WTC11 (cell line): ENCODE results near the gene MRPS27. TPM values are rescaled to one million over a fixed set of nuclear protein-coding genes. Genes with fewer than 3 reads are reported as not detected.
A peak's percentile ranks its signal among the peaks of the same experiment; 100 is the strongest.

Experiments
- ATAC-seq: fragments of 200-7000 bp; cut with Tn5 transposase; 2 replicates; pipeline ENCODE4 v1.10.0; 2021; ENCODE audit warnings: mild to moderate bottlenecking, moderate library complexity
- CTCF ChIA-PET: fragments of 300-600 bp; sonication (Branson Sonifier 250); formaldehyde crosslinking; loops from one replicate; lab custom pipeline; 2021; ENCODE audit warnings: antibody characterized with exemption; lab: Charles Lee
- POLR2A ChIA-PET: fragments of 350-600 bp; sonication (Branson Sonifier 250); formaldehyde crosslinking; loops from one replicate; lab custom pipeline; 2021; ENCODE audit warnings: antibody characterized with exemption; lab: Charles Lee
- DNase-seq: peaks from one replicate; pipeline ENCODE4 v3.0.0; 2021; ENCODE audit warnings: low spot score
- H3K27ac Mint-ChIP-seq: 2 replicates; pipeline ENCODE4 v1.8.0; 2021; ENCODE audit warnings: mixed read lengths
- H3K27me3 Mint-ChIP-seq: 2 replicates; pipeline ENCODE4 v1.8.0; 2021; ENCODE audit warnings: low read depth, mild to moderate bottlenecking, moderate library complexity, mixed read lengths
- H3K36me3 Mint-ChIP-seq: 2 replicates; pipeline ENCODE4 v1.8.0; 2021; ENCODE audit warnings: mixed read lengths
- H3K4me1 Mint-ChIP-seq: 2 replicates; pipeline ENCODE4 v1.8.0; 2022; ENCODE audit warnings: mixed read lengths
- H3K4me3 Mint-ChIP-seq: 2 replicates; pipeline ENCODE4 v1.8.0; 2021; ENCODE audit warnings: mild to moderate bottlenecking, moderate library complexity, mixed read lengths
- H3K9me3 Mint-ChIP-seq: 2 replicates; pipeline ENCODE4 v1.8.0; 2021; ENCODE audit warnings: mixed read lengths
- ATF1 ChIP-seq: sonication (generic); formaldehyde crosslinking; IDR thresholded peaks from 2 replicates; pipeline ENCODE4 v1.8.1; 2023; ENCODE audit warnings: mild to moderate bottlenecking, moderate library complexity, missing genetic modification reagents
- CBFB ChIP-seq: sonication (generic); formaldehyde crosslinking; IDR thresholded peaks from 2 replicates; pipeline ENCODE4 v1.8.1; 2022; ENCODE audit warnings: mild to moderate bottlenecking, low read depth, missing genetic modification reagents
- CDX4 ChIP-seq: fragments of 250-450 bp; sonication (Bioruptor Pico); IDR thresholded peaks from 2 replicates; pipeline ENCODE4 v1.9.0; 2021; ENCODE audit warnings: moderate library complexity, mild to moderate bottlenecking, inconsistent platforms, borderline replicate concordance
- E2F1 ChIP-seq: sonication (generic); formaldehyde crosslinking; IDR thresholded peaks from 2 replicates; pipeline ENCODE4 v1.8.0; 2022; ENCODE audit warnings: mild to moderate bottlenecking, missing genetic modification reagents
- E2F5 ChIP-seq: sonication (generic); formaldehyde crosslinking; IDR thresholded peaks from 2 replicates; pipeline ENCODE4 v1.8.1; 2022; ENCODE audit warnings: mild to moderate bottlenecking, moderate library complexity, missing genetic modification reagents
- ELF4 ChIP-seq: sonication (generic); formaldehyde crosslinking; IDR thresholded peaks from 2 replicates; pipeline ENCODE4 v1.8.1; 2022; ENCODE audit warnings: low read depth, mild to moderate bottlenecking, moderate library complexity, missing genetic modification reagents
- EMX1 ChIP-seq: fragments of 250-450 bp; sonication (Bioruptor Pico); IDR thresholded peaks from 2 replicates; pipeline ENCODE4 v1.8.0; 2021; ENCODE audit warnings: mild to moderate bottlenecking
- ERG ChIP-seq: fragments of 250-450 bp; sonication (Bioruptor Pico); IDR thresholded peaks from 2 replicates; pipeline ENCODE4 v1.8.0; 2021; ENCODE audit warnings: mild to moderate bottlenecking
- FOXP1 ChIP-seq: sonication (generic); formaldehyde crosslinking; IDR thresholded peaks from 2 replicates; pipeline ENCODE4 v1.8.0; 2022; ENCODE audit warnings: missing genetic modification reagents, mild to moderate bottlenecking, moderate library complexity, borderline replicate concordance
- GABPB1 ChIP-seq: sonication (generic); formaldehyde crosslinking; IDR thresholded peaks from 2 replicates; pipeline ENCODE4 v1.8.1; 2023; ENCODE audit warnings: mild to moderate bottlenecking, missing genetic modification reagents
- GTF2I ChIP-seq: fragments of 250-450 bp; sonication (Bioruptor Pico); conservative IDR thresholded peaks from 2 replicates; pipeline ENCODE4 v1.4.0; 2021; ENCODE audit warnings: mild to moderate bottlenecking
- KAT7 ChIP-seq: sonication (generic); formaldehyde crosslinking; IDR thresholded peaks from 2 replicates; pipeline ENCODE4 v1.8.1; 2023; ENCODE audit warnings: missing genetic modification reagents, mild to moderate bottlenecking, borderline replicate concordance
- NR1H2 ChIP-seq: sonication (generic); formaldehyde crosslinking; IDR thresholded peaks from 2 replicates; pipeline ENCODE4 v1.9.0; 2021; ENCODE audit warnings: mild to moderate bottlenecking, moderate library complexity, missing genetic modification reagents
- PREB ChIP-seq: sonication (generic); formaldehyde crosslinking; IDR thresholded peaks from 2 replicates; pipeline ENCODE4 v1.8.1; 2022; ENCODE audit warnings: mild to moderate bottlenecking, missing genetic modification reagents, moderate library complexity, borderline replicate concordance
- PRRX2 ChIP-seq: fragments of 250-450 bp; sonication (Bioruptor Pico); IDR thresholded peaks from 2 replicates; pipeline ENCODE4 v1.8.0; 2021; ENCODE audit warnings: mild to moderate bottlenecking
- RELA ChIP-seq: sonication (generic); formaldehyde crosslinking; IDR thresholded peaks from 2 replicates; pipeline ENCODE4 v1.8.1; 2022; ENCODE audit warnings: missing genetic modification reagents, mild to moderate bottlenecking, borderline replicate concordance
- STAT6 ChIP-seq: sonication (generic); formaldehyde crosslinking; conservative IDR thresholded peaks from 2 replicates; pipeline ENCODE4 v1.8.1; 2023; ENCODE audit warnings: mild to moderate bottlenecking, low read depth, missing genetic modification reagents, moderate library complexity
- TEAD4 ChIP-seq: sonication (generic); formaldehyde crosslinking; IDR thresholded peaks from 2 replicates; pipeline ENCODE4 v1.8.0; 2022; ENCODE audit warnings: mild to moderate bottlenecking, missing genetic modification reagents
- ZBTB21 ChIP-seq: sonication (generic); formaldehyde crosslinking; IDR thresholded peaks from 2 replicates; pipeline ENCODE4 v1.8.1; 2023; ENCODE audit warnings: mild to moderate bottlenecking, missing genetic modification reagents, borderline replicate concordance
- ZBTB43 ChIP-seq: sonication (generic); formaldehyde crosslinking; IDR thresholded peaks from 2 replicates; pipeline ENCODE4 v1.8.1; 2023; ENCODE audit warnings: mild to moderate bottlenecking, missing genetic modification reagents
- ZNF138 ChIP-seq: sonication (generic); formaldehyde crosslinking; conservative IDR thresholded peaks from 2 replicates; pipeline ENCODE4 v1.8.1; 2022; ENCODE audit warnings: mild to moderate bottlenecking, moderate library complexity, missing genetic modification reagents
- ZNF263 ChIP-seq: sonication (generic); formaldehyde crosslinking; IDR thresholded peaks from 2 replicates; pipeline ENCODE4 v1.8.1; 2022; ENCODE audit warnings: low read depth, mild to moderate bottlenecking, moderate library complexity, missing genetic modification reagents
- ZNF416 ChIP-seq: fragments of 250-450 bp; sonication (Bioruptor Pico); IDR thresholded peaks from 2 replicates; pipeline ENCODE4 v1.9.0; 2021; ENCODE audit warnings: mild to moderate bottlenecking, inconsistent platforms
- total RNA-seq: library from RNA; stranded (reverse); gene quantifications from 3 replicates; pipeline ENCODE4 v1.2.3, GENCODE V29; 2021

The MRPS27 gene
- total RNA-seq, 1 experiment from 2014 or later: 80.1 TPM

- DNase-seq (no peak), ATAC-seq (no peak)
- Mint-ChIP-seq H3K27me3 (no peaks in the 10 kb centered on the region), H3K4me1 (peaks cover 82% of the 10 kb centered on the region), H3K36me3 (peaks cover 12% of the 10 kb centered on the region), H3K9me3 (no peaks in the 10 kb centered on the region), H3K4me3 (no peak overlapping the region; the same call in 1 of the 2 replicates), H3K27ac (peak overlapping the region; percentile 99)
- TF ChIP-seq ZBTB43 (CRISPR knock-in tag) (no peak), E2F1 (CRISPR knock-in tag) (no peak), ZBTB21 (CRISPR knock-in tag) (no peak), ZNF263 (no peak), EMX1 (CRISPR knock-in tag) (no peak), PREB (CRISPR knock-in tag) (no peak), PRRX2 (no peak), CBFB (no peak), GABPB1 (no peak), ERG (CRISPR knock-in tag) (no peak), FOXP1 (CRISPR knock-in tag) (no peak), NR1H2 (no peak), ELF4 (no peak), ZNF416 (CRISPR knock-in tag) (no peak), CDX4 (CRISPR knock-in tag) (no peak), ZNF138 (CRISPR knock-in tag) (no peak), E2F5 (no peak), TEAD4 (CRISPR knock-in tag) (no peak)
- ChIA-PET CTCF (interaction anchor here (1.2 kb wide), 1 partner anchor 31 kb away, joined by 3 read pairs; no protein-coding TSS in a partner anchor), POLR2A (interaction anchor here (0.6 kb wide), 1 partner anchor 566 kb away, joined by 3 read pairs; no protein-coding TSS in a partner anchor)
These were observed 82.2 kb downstream of the MRPS27 start for GRCh38 chr5:72237879-72238278.

GRCh38 chr5:72237415-72237814 is 82.6 kb downstream of the MRPS27 start:
- peaks cover 15% of the 10 kb centered on the region for H3K36me3 Mint-ChIP-seq
- H3K4me3 Mint-ChIP-seq: no peak overlapping the region
- ATAC-seq (no peak), DNase-seq (no peak)
- CTCF ChIA-PET: no interaction called here
- peaks cover 83% of the 10 kb centered on the region for H3K4me1 Mint-ChIP-seq
- H3K27ac Mint-ChIP-seq: peak overlapping the region; percentile 85; the same call in 1 of the 2 replicates
- POLR2A ChIA-PET: interaction anchor here (0.6 kb wide), 1 partner anchor 566 kb away, joined by 3 read pairs; no protein-coding TSS in a partner anchor
- no peaks in the 10 kb centered on the region for H3K27me3 Mint-ChIP-seq
- no peaks in the 10 kb centered on the region for H3K9me3 Mint-ChIP-seq
- TF ChIP-seq GTF2I (no peak), ATF1 (CRISPR knock-in tag) (no peak), STAT6 (CRISPR knock-in tag) (no peak), ZBTB43 (CRISPR knock-in tag) (no peak), RELA (CRISPR knock-in tag) (no peak), E2F5 (no peak), KAT7 (CRISPR knock-in tag) (no peak)
